Mesodermal cell (in vitro differentiated cells): ENCODE measurements around the gene USP28.
"Not testable (repeated sequence)": the region's sequence is repeated elsewhere in the genome, so short reads cannot be mapped to it uniquely, and the experiment has no call there.

ENCODE experiments used
- H3K27ac ChIP-seq: 2 replicates; pipeline ENCODE4 v1.7.0; 2013; ENCODE audit warnings: mild to moderate bottlenecking, low read depth, low read length, moderate library complexity; ENCODE audit not compliant: severe bottlenecking
- H3K36me3 ChIP-seq: 2 replicates; pipeline ENCODE4 v1.7.1; 2013; ENCODE audit warnings: mild to moderate bottlenecking, low read length, moderate library complexity; ENCODE audit not compliant: control insufficient read depth, insufficient read depth
- H3K4me1 ChIP-seq: one replicate; pipeline ENCODE4 v1.7.1; 2013; ENCODE audit warnings: mild to moderate bottlenecking, low read length; ENCODE audit not compliant: insufficient read depth, control insufficient read depth, poor library complexity, severe bottlenecking
- H3K4me3 ChIP-seq: 2 replicates; pipeline ENCODE4 v1.7.0; 2013; ENCODE audit warnings: low read length, control low read depth, mild to moderate bottlenecking; ENCODE audit not compliant: insufficient read depth, poor library complexity, severe bottlenecking; ENCODE audit errors: extremely low read depth
- H3K9me3 ChIP-seq: 2 replicates; pipeline ENCODE4 v1.7.1; 2013; ENCODE audit warnings: mild to moderate bottlenecking, low read length, moderate library complexity; ENCODE audit not compliant: control insufficient read depth
- WGBS, 2 experiments: methylation state at CpG; one replicate each; pipeline ENCODE4 v1.1.5; 2013; ENCODE audit warnings: missing lambda C conversion rate in 2 of 2; ENCODE audit not compliant: insufficient coverage in 2 of 2; 5-methylcytosine and 5-hydroxymethylcytosine counted together

Gene USP28

DNA sequence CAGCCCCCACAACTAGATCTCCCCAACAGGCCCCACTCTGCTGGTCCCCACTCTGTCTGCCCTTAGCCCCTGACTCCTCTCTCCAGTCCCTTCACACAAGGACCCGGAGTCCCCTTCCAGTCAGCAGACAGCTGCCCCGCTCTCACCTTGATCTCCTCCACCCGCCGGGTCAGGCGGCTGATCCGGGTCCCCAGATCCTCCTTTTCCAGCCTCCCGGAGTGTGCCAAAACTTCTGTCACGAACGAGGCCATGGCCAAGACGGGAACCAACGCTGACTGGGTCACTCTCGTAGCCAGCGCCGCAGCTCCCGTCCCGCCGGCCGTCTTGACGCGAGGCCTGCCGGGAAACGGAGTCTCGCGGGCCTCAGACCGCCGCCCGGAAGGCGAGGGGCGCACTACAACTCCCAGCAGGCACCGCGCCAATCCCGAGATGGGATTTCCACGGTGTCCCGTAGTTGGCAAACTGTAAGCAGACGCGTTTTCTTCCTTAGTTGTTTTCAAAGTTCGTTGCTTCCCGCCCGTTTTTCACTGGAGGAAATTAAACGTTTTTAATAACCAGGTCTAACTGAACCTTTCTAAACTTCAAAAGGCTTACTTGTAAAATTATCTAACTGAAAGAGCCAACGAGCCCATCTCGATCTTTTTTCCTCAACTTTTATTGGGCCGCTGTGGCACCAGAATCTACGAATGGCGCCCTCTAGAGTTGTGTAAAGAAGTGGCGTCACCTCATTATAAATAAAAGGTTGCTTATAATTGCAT is 101.8 kb downstream of the USP28 start, which contains the start of gene ZW10:
Gene ZW10, minus strand, starts transcription at position 277 of the 758 bp plus-strand sequence. Its CDS starts 26 bp downstream, at position 251.
- WGBS, 2 experiments, result 0% methylated on average over 36 to 42 of the region's 46 CpGs

GRCh38 chr11:113773092-113773415 is 102.3 kb downstream of the USP28 start:
- Histone ChIP-seq H3K4me3 (peak overlapping the region; percentile 99), H3K9me3 (no peaks in the 10 kb centered on the region), H3K4me1 (no peaks in the 10 kb centered on the region), H3K27ac (peak overlapping the region; percentile 66), H3K36me3 (peaks cover 31% of the 10 kb centered on the region)
- 0% methylated on average over 7 to 9 of the region's 10 CpGs for WGBS, 2 experiments

More for the DNA sequence above, 101.8 kb downstream of the USP28 start, which contains the start of gene ZW10:
- Histone ChIP-seq H3K4me1 (no peaks in the 10 kb centered on the region), H3K4me3 (peak within 1 kb of the TSS; percentile 99), H3K36me3 (peaks cover 25% of the 10 kb centered on the region), H3K27ac (peak within 1 kb of the TSS; percentile 66), H3K9me3 (no peaks in the 10 kb centered on the region)

DNA sequence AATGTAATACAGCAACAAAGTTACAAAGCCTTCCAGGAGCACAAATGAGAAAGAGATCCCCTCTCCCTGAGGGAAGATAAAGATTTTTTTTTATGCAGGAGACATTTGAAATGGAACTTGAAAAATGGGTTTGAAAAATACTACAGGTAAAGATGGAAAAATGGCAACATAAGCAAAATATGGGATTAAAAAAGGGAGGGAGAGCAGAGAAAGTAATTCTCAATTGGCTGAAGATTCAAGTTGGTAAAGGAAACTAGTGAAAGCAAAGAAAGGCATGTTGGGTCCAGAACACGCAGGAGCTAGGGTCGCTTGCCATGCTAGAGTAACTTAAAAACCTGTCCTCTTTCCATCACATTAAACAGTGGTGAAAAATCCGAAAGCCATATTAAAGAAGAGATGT is 103.4 kb downstream of the USP28 start:
- 100% methylated on average over 1 of the region's 3 CpGs; no CpG with 5 or more reads in 1 of the 2 experiments for WGBS, 2 experiments
- Histone ChIP-seq H3K27ac (no peak overlapping the region), H3K4me1 (no peaks in the 10 kb centered on the region), H3K9me3 (no peaks in the 10 kb centered on the region), H3K4me3 (no peak overlapping the region), H3K36me3 (peaks cover 42% of the 10 kb centered on the region)

- H3K4me3 ChIP-seq, result no peak overlapping the region
- no peak overlapping the region for H3K27ac ChIP-seq
- WGBS, 2 experiments, result 89% methylated on average over 1 of the region's 2 CpGs; no CpG with 5 or more reads in 1 of the 2 experiments
- no peaks in the 10 kb centered on the region for H3K9me3 ChIP-seq
- no peaks in the 10 kb centered on the region for H3K4me1 ChIP-seq
- H3K36me3 ChIP-seq, result peaks cover 74% of the 10 kb centered on the region
Measured at GRCh38 chr11:113764527-113765219, 110.7 kb downstream of the USP28 start.

DNA sequence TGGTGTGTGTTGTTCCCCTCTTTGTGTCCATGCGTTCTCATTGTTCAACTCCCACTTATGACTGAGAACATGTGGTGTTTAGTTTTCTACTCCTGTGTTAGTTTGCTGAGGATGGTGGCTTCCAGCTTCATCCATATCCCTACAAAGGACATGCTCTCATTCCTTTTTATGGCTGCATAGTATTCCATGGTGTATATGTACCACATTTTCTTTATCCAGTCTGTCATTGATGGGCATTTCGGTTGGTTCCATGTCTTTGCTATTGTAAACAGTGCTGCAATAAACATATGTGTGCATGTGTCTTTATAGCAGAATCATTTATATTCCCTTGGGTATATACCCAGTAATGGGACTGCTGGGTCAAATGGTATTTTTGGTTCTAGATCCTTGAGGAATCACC is 112.3 kb downstream of the USP28 start:
- not testable (repeated sequence) for H3K4me3 ChIP-seq, H3K9me3 ChIP-seq, H3K27ac ChIP-seq, H3K4me1 ChIP-seq
- H3K36me3 ChIP-seq, result peaks cover 74% of the 10 kb centered on the region
- no CpG with 5 or more reads among the region's 2 CpGs for WGBS, 2 experiments

- no peaks in the 10 kb centered on the region for H3K4me1 ChIP-seq
- H3K9me3 ChIP-seq, result peaks cover 3% of the 10 kb centered on the region
- no peak overlapping the region for H3K27ac ChIP-seq
- peaks cover 77% of the 10 kb centered on the region for H3K36me3 ChIP-seq
- no CpG with 5 or more reads among the region's 3 CpGs for WGBS, 2 experiments
- no peak overlapping the region for H3K4me3 ChIP-seq
Measured at GRCh38 chr11:113760241-113760640, 115.1 kb downstream of the USP28 start.

GRCh38 chr11:113752932-113753331 is 122.4 kb downstream of the USP28 start:
- Histone ChIP-seq H3K9me3 (peaks cover 6% of the 10 kb centered on the region), H3K36me3 (peaks cover 66% of the 10 kb centered on the region), H3K4me1 (no peaks in the 10 kb centered on the region), H3K4me3 (no peak overlapping the region), H3K27ac (no peak overlapping the region)
- WGBS, 2 experiments, result 100% methylated on average over 1 of the region's 3 CpGs; no CpG with 5 or more reads in 1 of the 2 experiments
